Epithelial cell of proximal tubule (primary cell): ENCODE data around the gene TESK1. TPM values are rescaled to one million over a fixed set of nuclear protein-coding genes. Genes with fewer than 3 reads are reported as not detected.
"Not testable (repeated sequence)": the region's sequence is repeated elsewhere in the genome, so short reads cannot be mapped to it uniquely, and the experiment has no call there.

ENCODE experiments used
- DNase-seq: peaks from one replicate; pipeline ENCODE4 v3.0.0-alpha.2; 2011; ENCODE audit warnings: low read depth
- H3K4me3 ChIP-seq: 2 replicates; pipeline ENCODE4 v1.5.1; 2011; ENCODE audit warnings: low read depth, mild to moderate bottlenecking, low read length
- total RNA-seq: library from RNA; depleted of rRNA; stranded (reverse); fragments of >200 nt; gene quantifications from 2 replicates; pipeline ENCODE4 v1.2.3, GENCODE V29; 2015
- TF ChIP-seq, protein P1 (sequence below): conservative IDR thresholded peaks from 2 replicates; pipeline ENCODE4 v1.5.1; 2012; ENCODE audit warnings: low read depth, mild to moderate bottlenecking, low read length

TESK1 gene
- total RNA-seq, 1 donor from 2014 or later: 23.5 TPM

DNA sequence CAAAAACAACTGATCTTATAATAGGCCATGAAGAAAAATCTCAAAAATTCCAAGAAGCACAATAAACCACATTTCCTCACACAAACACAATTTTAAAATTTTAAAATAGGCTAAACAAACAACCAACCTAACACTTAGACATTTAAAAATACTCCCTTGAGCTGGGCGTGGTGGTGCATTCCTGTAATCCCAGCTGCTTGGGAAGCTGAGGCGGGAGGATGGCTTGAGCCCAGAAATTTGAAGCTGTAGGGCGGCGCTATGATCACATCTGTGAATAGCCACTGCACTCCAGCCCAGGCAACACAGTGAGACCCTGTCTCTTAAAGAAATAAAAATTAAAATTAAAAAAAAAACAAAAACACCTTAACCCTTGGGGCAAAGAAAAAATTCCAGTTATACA lies 36.9 kb upstream of the TESK1 start:
- TF ChIP-seq, protein P1, sequence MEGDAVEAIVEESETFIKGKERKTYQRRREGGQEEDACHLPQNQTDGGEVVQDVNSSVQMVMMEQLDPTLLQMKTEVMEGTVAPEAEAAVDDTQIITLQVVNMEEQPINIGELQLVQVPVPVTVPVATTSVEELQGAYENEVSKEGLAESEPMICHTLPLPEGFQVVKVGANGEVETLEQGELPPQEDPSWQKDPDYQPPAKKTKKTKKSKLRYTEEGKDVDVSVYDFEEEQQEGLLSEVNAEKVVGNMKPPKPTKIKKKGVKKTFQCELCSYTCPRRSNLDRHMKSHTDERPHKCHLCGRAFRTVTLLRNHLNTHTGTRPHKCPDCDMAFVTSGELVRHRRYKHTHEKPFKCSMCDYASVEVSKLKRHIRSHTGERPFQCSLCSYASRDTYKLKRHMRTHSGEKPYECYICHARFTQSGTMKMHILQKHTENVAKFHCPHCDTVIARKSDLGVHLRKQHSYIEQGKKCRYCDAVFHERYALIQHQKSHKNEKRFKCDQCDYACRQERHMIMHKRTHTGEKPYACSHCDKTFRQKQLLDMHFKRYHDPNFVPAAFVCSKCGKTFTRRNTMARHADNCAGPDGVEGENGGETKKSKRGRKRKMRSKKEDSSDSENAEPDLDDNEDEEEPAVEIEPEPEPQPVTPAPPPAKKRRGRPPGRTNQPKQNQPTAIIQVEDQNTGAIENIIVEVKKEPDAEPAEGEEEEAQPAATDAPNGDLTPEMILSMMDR: no peak
- no peak for DNase-seq

DNA sequence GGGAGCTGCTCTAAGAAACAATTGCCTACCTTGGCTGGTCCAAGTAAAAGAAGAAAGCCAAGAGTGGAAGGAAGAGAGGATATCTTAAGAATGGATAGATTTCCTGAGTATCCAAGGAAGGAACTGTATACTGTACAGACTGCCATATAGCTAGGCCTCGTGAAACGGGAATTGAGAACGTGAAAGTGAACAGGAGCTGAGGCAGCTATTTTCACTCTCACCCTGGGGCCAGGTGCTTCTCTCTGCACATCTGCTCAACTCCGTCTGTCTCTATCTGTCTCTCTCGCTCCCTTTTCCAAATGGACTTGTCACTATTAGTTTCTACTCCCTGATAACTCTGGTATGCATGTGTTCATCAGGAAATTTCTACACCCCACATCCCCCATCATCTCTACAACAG lies 35.9 kb upstream of the TESK1 start:
- TF ChIP-seq, protein P1: no peak
- no peak for DNase-seq

More for the DNA sequence above, 36.9 kb upstream of the TESK1 start:
- no peak overlapping the region for H3K4me3 ChIP-seq

GRCh38 chr9:35570709-35571504 lies 34.2 kb upstream of the TESK1 start:
- DNase-seq: no peak
- H3K4me3 ChIP-seq: no peak overlapping the region
- TF ChIP-seq, protein P1: no peak

More for the DNA sequence above, 35.9 kb upstream of the TESK1 start:
- H3K4me3 ChIP-seq: no peak overlapping the region

DNA sequence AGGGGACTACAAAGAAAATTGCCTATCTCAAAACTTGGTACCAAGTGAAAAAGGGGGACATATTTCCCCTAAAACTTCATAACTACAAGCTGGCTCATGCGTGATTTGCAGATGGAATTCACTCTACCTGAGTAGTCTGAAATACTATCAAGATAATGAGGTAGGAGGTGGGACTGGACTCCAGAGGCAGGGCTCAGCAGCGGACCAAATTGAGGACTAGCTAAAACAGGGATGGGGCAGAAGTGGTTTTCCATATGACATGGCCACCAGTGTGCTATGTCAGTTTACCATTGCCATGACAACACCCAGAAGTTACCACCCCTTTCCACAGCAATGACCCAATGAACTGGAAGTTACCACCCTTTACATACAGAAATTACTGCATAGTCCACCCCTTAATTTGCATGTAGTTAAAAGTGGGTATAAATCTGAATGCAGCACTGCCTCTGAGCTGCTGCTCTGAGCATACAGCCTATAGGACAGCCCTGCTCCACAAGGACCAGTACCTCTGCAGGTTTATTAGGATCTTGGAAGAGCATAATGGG lies 30.4 kb upstream of the TESK1 start:
- TF ChIP-seq, protein P1: no peak
- H3K4me3 ChIP-seq: no peak overlapping the region
- no peak for DNase-seq

- no peak for DNase-seq
- TF ChIP-seq, protein P1: no peak
- no peak overlapping the region for H3K4me3 ChIP-seq
Observed at GRCh38 chr9:35575478-35575877, 29.6 kb upstream of the TESK1 start.

- TF ChIP-seq, protein P1: no peak
- H3K4me3 ChIP-seq: no peak overlapping the region
- no peak for DNase-seq
Observed at GRCh38 chr9:35577486-35577885, 27.6 kb upstream of the TESK1 start.

GRCh38 chr9:35579130-35579529 lies 25.9 kb upstream of the TESK1 start:
- peak; percentile 2 for DNase-seq
- TF ChIP-seq, protein P1: no peak
- no peak overlapping the region for H3K4me3 ChIP-seq

DNA sequence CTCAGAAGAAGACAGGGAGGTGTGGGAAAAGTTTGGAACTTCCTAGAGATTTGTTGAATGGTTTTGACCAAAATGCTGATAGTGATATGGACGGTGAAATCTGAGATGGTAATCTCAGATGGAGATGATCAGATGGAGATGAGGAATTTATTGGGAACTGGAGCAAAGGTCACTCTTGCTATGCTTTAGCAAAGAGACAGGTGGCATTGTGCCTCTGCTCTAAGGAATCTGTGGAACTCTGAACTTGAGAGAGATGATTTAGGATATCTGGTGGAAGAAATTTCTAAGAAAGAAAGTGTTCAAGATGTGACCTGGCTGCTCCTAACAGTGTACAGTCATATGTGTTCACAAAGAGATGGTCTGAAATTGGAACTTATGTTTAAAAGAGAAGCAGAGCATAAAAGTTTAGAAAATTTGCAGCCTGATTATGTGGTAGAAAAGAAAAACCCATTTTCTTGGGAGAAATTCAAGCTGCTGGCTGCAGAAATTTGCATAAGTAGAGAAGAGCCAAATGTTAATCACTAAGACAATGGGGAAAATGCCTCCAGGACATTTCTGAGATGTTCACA lies 25.3 kb upstream of the TESK1 start:
- DNase-seq, H3K4me3 ChIP-seq: not testable (repeated sequence)

GRCh38 chr9:35583521-35583920 lies 21.5 kb upstream of the TESK1 start:
- DNase-seq, H3K4me3 ChIP-seq: not testable (repeated sequence)

DNA sequence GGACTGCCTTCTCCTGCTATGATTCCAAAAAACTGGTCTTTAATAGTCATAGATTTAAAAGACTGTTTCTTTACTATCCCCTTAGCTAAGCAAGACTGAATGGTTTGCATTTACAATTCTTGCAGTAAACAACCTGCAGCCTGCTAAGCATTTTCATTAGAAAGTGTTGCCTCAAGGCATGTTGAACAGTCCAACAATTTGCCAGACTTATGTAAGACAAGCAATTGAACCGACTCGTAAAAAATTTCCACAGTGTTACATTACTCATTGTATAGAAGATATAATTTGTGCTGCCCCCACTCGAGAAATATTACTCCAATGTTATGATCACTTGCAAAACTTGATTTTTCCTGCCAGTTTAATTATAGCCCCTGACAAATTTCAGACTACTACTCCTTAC lies 20.4 kb upstream of the TESK1 start:
- H3K4me3 ChIP-seq, DNase-seq: not testable (repeated sequence)
